ENCODE data around the gene FUT7.

- TF ChIP-seq POLR2A (IDR thresholded peaks at IDR 0.05), result peak in 2 of 4 donors; percentile 29 to 65
- TF ChIP-seq, protein P1, sequence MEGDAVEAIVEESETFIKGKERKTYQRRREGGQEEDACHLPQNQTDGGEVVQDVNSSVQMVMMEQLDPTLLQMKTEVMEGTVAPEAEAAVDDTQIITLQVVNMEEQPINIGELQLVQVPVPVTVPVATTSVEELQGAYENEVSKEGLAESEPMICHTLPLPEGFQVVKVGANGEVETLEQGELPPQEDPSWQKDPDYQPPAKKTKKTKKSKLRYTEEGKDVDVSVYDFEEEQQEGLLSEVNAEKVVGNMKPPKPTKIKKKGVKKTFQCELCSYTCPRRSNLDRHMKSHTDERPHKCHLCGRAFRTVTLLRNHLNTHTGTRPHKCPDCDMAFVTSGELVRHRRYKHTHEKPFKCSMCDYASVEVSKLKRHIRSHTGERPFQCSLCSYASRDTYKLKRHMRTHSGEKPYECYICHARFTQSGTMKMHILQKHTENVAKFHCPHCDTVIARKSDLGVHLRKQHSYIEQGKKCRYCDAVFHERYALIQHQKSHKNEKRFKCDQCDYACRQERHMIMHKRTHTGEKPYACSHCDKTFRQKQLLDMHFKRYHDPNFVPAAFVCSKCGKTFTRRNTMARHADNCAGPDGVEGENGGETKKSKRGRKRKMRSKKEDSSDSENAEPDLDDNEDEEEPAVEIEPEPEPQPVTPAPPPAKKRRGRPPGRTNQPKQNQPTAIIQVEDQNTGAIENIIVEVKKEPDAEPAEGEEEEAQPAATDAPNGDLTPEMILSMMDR (IDR thresholded peaks at IDR 0.05), result peak in 3 of 6 experiments; percentile 16 to 37 (median 31)
Observed at GRCh38 chr9:136991993-136992818, 39.7 kb downstream of the FUT7 start, which contains the start of gene PAXX.
